ENCODE data around the gene SPTBN4. TPM values are rescaled to one million over a fixed set of nuclear protein-coding genes. Genes with fewer than 3 reads are reported as not detected.
A peak's percentile ranks its signal among the peaks of the same experiment; 100 is the strongest.
"Not testable (repeated sequence)": the region's sequence is repeated elsewhere in the genome, so short reads cannot be mapped to it uniquely, and the experiment has no call there.

The SPTBN4 gene
- total RNA-seq, 1 experiment from 2014 or later, result 0.84 TPM

- no peak for DNase-seq (ENCODE audit: low read depth)
These were observed 119.2 kb downstream of the SPTBN4 start for GRCh38 chr19:40585982-40586422.

- DNase-seq (ENCODE audit: low read depth), result no peak
These were observed 119.8 kb downstream of the SPTBN4 start for GRCh38 chr19:40586611-40587010.

GRCh38 chr19:40588110-40588854 lies 121.5 kb downstream of the SPTBN4 start:
- no peak for DNase-seq (ENCODE audit: low read depth)

GRCh38 chr19:40588926-40589569 lies 122.2 kb downstream of the SPTBN4 start:
- DNase-seq (ENCODE audit: low read depth), result no peak

GRCh38 chr19:40589591-40590429 lies 123.0 kb downstream of the SPTBN4 start:
- no peak for DNase-seq (ENCODE audit: low read depth)

- DNase-seq (ENCODE audit: low read depth), result no peak
These were observed 123.9 kb downstream of the SPTBN4 start for GRCh38 chr19:40590464-40591265.

GRCh38 chr19:40591724-40592123 lies 124.9 kb downstream of the SPTBN4 start:
- not testable (repeated sequence) for DNase-seq (ENCODE audit: low read depth)

- peak; percentile 71 for DNase-seq (ENCODE audit: low read depth)
These were observed 125.4 kb downstream of the SPTBN4 start for GRCh38 chr19:40592170-40592569.

GRCh38 chr19:40594255-40594654 lies 127.5 kb downstream of the SPTBN4 start:
- no peak for DNase-seq (ENCODE audit: low read depth)

- peak; percentile 50 for DNase-seq (ENCODE audit: low read depth)
These were observed 127.9 kb downstream of the SPTBN4 start for GRCh38 chr19:40594657-40595091.

GRCh38 chr19:40596608-40597328 lies 130.0 kb downstream of the SPTBN4 start:
- peak; percentile 63 for DNase-seq (ENCODE audit: low read depth)

- DNase-seq (ENCODE audit: low read depth), result no peak
These were observed 130.6 kb downstream of the SPTBN4 start for GRCh38 chr19:40597329-40597838.

- peak; percentile 81 for DNase-seq (ENCODE audit: low read depth)
These were observed 131.5 kb downstream of the SPTBN4 start for GRCh38 chr19:40598121-40598917.

- DNase-seq (ENCODE audit: low read depth), result no peak
These were observed 132.1 kb downstream of the SPTBN4 start for GRCh38 chr19:40598918-40599307.

GRCh38 chr19:40599331-40599901 lies 132.6 kb downstream of the SPTBN4 start:
- DNase-seq (ENCODE audit: low read depth), result no peak

GRCh38 chr19:40599902-40600569 lies 133.2 kb downstream of the SPTBN4 start:
- DNase-seq (ENCODE audit: low read depth), result no peak

GRCh38 chr19:40600570-40601133 lies 133.9 kb downstream of the SPTBN4 start:
- no peak for DNase-seq (ENCODE audit: low read depth)
